Stimulated activated CD4-positive, alpha-beta T cell treated with anti-CD3 and anti-CD28 coated beads, Interleukin-15, amount 100 ng/mL, for 48 hours (primary cell): ENCODE results near the gene UPK1A.
"Not testable (repeated sequence)": the region's sequence is repeated elsewhere in the genome, so short reads cannot be mapped to it uniquely, and the experiment has no call there.

Source experiments
- DNase-seq, 2 donors: peaks; one replicate each; pipeline ENCODE4 v3.0.0-alpha.2; 2020; ENCODE audit warnings: low read depth in 2 of 2

UPK1A gene

DNA sequence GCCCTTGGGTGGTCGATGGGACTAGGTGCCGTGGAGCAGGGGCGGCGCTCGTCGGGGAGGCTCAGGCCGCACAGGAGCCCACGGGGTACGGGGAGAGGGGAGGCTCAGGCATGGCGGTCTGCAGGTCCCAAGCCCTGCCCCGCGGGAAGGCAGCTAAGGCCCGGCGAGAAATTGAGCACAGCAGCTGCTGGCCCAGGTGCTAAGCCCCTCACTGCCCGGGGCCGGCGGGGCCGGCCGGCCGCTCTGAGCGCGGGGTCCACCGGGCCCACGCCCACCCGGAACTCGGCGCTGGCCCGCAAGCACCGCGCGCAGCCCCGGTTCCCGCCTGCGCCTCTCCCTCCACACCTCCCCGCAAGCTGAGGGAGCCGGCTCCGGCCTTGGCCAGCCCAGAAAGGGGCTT, 24.8 kb downstream of the UPK1A start:
- DNase-seq = not testable (repeated sequence)

- DNase-seq = no peak
These were observed 25.7 kb downstream of the UPK1A start for GRCh38 chr19:35692010-35692409.

DNA sequence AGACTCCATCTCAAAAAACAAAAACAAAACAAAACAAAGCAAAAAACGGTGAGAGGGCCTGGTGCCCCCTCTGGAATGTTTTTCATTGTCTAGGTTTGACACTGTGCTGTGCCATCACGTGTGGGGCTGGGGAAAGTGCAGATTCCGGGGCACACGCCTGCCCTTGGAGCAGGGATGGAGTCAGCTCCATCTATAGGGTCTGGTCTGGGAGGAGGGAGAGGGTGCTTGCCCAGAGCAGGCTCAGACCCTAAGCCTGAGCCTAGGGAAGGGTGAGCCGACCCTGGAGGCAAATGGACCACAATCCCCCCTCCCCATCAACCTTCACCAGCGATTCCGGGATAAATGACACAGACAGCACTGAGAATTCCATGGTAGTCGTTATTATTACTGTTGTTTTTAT, 27.1 kb downstream of the UPK1A start:
- no peak for DNase-seq

DNA sequence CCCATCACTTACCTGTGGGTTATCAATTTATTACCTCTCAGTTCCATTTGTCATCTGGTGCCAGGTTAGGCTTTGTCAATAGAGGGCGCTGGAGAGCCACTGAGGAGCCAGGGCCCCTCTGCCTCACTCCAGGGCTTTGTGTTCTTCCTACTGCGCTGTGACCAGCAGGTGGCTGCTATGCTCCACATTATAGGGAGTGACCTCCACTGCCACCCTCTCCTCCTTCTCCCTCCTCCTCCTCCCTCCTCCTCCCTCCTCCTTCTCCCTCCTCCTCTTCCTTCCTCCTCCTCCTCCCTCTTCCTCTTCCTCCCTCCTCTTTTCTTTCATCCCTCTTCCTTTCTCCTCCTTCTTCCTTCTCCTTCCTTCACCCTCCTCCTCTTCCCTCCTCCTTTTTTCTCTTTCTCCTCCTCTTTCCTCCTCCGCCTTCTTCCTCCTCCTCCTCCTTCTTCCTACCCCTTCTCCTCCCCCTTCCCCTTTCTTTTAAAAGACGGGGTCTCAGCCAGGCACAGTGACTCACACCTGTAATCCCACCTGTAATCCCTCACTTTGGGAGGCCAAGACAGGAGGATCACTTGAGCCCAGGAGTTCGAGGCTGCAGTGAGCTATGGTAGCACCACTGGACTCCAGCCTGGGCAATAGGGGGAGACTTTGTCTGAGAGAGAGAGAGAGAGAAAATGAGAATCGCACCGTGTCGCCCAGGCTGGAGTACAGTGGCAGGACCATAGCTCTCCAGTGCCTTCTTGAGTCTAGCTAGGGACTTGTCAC, 27.7 kb downstream of the UPK1A start:
- peak; percentile 81 to 87 for DNase-seq

DNA sequence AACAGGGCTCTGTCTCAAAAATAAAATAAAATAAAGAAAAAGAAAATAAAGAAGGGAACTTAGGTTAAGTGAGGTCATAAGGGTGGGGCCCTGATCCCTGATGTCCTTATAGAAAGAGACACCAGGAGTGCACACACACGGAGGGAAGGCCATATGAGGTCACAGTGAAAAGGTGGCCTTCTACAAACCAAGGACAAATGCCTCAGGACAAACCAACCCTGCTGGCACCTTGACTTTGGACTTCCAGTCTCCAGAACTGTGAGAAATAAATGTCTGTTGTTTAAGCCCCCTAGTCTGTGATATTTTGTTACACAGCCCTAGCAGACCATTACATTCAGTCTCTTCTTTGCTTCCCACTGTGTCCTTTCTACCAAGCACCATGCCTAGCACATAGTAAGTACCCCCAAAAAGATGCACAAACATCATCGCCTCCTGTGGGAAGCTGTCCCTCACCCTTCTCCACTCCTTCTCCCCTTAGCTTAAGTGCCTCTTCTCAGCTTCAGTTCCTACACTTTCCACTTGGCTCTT, 29.6 kb downstream of the UPK1A start:
- no peak for DNase-seq

DNA sequence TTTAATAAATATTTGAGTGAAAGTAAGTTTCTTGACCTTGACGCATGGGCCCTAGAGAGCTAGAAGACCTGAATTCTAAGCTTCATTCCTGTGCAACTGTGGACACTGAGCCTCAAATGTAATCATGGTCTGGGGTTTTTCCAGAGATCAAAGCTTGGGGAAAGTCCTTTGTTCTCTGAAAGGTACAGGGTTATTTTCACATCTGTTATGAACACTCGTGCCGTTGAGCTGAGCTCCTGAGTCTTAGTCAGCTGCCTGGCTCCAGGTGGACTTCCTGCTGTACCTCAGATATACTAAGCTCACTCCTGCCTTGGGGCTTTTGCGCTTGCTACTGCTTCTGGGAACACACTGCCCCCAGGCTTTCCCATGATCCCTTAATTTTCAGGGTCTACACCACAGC, 30.5 kb downstream of the UPK1A start:
- no peak for DNase-seq

DNA sequence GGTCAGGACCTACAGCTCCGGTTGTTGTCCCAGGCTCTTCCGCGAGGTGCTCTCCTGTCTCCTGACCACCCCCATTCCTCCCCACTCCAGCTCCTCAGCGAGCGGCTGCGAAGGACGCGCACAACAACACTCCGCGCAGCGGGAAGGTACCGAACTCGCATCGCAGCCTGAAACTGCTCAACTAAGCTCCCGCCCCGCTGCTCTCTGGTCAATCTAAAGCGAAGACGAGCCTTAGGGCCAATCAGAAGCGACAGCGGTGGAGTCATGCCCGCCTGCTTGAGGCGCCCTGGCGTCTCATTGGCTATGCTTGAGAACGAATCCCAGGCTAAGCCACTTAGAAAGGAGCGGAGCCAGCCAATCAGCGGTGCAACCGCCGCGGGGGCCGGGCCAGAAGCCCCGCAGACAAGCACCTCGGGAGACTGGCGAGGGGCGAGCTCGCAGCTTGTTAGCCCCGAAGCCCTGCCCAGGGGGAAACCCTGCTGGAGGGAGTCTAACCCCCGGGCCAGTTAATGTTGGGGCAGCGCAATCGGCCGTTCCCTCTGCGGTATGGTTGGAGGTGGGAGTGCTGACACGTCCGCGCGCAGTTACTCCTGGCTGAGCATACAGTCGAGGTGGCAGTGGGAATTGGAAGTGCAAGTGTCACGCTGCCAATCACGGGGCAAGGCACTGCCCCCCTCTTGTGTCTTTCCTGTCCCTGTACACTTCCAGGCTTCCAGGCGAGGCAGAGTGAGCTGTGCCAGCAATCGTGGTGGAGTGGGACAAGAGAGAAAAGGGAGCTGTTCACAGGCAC, 36.1 kb downstream of the UPK1A start:
- DNase-seq = peak; percentile 91 to 92

DNA sequence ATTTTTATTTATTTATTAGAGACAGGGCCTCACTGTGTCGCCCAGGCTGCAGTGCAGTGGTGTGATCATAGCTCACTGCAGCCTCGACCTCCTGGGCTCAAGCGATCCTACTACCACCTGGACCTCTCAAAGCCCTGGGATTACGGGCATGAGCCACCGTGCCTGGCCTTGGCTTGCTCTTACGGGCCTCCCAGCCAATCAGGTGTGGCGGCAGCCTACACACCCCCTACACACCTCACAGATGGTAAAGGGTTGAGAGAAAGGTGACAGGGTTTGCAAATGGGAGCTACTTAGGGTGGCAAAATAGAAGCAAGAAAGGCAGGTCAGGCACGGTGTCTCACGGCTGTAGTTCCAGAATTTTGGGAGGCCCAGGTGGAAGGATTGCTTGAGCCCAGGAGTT, 37.0 kb downstream of the UPK1A start:
- DNase-seq = no peak

- DNase-seq = no peak
These were observed 37.9 kb downstream of the UPK1A start, which contains the start of gene ZBTB32 for GRCh38 chr19:35704218-35704617. TSS of gene ZBTB32 (plus strand) at chr19:35704558. CDS start at chr19:35714627, 10,069 bp downstream.

- no peak for DNase-seq
These were observed 42.1 kb downstream of the UPK1A start for GRCh38 chr19:35708391-35708790.

- peak; percentile 65 to 69 for DNase-seq
These were observed 44.7 kb downstream of the UPK1A start for GRCh38 chr19:35710784-35711723.

DNA sequence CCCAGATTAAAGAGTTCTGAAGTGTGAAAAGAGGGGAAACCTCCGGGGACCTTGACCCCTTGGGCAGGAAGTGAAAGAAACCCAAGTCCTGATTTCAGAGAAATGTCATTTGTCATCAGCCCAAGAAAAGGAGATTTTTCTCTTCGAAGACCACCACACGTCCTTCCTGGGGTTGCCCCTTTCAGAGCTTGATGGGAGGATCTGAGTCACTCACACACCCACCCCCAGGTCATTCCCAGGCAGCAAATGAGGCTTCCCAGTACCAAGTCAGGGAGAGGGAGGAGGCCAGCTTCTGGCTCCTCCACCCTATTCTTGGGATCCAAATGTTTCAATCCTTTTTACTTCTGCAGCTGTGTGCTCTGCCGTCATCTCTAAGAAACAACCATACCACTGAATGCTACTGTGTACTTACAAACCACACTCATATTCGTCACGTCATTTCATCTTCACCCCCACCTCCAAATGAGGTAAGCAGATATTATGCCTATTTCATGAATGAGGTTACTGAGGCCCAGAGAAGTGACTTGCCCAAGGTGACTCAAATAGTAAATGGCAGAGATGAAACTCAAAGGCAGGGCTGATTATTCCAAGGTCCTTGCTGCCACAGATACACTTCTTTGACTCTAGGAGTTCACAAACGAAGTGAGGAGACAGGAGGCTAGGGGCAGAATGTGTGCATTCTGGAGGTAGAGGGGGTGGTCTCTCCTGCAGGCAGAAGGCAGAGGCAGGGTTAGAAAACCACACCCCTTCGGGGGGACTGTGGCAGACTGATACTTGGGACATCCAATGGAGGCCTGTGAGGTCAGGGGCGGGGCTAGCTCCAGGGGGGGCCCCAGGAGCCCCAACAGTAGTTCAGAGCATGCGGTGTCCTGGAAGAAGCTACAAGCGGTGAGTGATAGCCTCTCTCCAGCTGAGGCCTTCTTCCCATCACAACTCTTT, 46.5 kb downstream of the UPK1A start:
- peak; percentile 80 to 82 for DNase-seq

DNA sequence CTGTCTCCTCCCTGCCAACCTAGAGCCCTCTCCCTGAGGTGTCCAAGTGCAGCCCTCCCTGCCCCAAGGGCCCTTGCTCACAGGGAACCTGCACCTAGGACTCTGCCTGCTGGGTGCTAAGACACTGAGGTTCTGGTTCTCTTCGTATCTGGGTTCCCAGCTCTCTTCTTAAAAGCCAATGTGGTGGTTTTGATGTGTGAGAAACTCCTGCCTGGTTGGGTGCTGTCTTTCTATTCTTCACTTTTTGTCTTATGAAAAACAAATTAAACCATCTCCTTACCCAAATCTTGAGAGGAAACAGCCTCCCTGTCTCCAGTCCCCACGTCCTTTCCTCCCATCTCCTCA, 47.2 kb downstream of the UPK1A start:
- no peak for DNase-seq

- DNase-seq = no peak
These were observed 47.7 kb downstream of the UPK1A start for GRCh38 chr19:35713904-35714495.

DNA sequence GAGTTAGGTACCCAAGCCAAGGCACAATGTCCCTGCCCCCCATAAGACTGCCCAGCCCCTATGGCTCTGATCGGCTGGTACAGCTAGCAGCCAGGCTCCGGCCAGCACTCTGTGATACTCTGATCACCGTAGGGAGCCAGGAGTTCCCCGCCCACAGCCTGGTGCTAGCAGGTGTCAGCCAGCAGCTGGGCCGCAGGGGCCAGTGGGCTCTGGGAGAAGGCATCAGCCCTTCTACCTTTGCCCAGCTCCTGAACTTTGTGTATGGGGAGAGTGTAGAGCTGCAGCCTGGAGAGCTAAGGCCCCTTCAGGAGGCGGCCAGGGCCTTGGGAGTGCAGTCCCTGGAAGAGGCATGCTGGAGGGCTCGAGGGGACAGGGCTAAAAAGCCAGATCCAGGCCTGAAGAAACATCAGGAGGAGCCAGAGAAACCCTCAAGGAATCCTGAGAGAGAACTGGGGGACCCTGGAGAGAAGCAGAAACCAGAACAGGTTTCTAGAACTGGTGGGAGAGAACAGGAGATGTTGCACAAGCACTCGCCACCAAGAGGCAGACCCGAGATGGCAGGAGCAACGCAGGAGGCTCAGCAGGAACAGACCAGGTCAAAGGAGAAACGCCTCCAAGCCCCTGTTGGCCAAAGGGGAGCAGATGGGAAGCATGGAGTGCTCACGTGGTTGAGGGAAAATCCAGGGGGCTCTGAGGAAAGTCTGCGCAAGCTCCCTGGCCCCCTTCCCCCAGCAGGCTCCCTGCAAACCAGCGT, 48.5 kb downstream of the UPK1A start:
- DNase-seq = no peak

DNA sequence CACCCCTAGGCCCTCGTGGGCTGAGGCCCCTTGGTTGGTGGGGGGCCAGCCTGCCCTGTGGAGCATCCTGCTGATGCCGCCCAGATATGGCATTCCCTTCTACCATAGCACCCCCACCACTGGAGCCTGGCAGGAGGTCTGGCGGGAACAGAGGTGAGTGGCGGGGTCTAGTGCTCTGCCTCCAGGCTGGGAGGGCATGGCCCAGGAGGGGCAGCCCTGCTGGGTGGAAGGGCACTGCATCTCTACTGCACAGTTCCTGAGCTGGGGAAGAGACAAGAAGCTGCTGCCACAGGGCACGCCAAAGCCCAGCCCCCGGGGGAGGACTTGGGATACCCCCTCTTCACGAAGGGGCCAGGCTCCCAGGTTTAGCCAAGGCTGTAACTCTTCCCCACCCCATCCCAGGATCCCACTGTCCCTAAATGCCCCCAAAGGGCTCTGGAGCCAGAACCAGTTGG, 49.1 kb downstream of the UPK1A start:
- no peak for DNase-seq

- no peak for DNase-seq
These were observed 49.9 kb downstream of the UPK1A start for GRCh38 chr19:35715981-35716800.
